HEK293 (cell line): Measurements from ENCODE around the gene EPHX1.
A peak's percentile ranks its signal among the peaks of the same experiment; 100 is the strongest.

ENCODE experiments used
- GLI2 ChIP-seq: fragments of 450-650 bp; formaldehyde crosslinking; IDR thresholded peaks from 2 replicates; pipeline ENCODE4; 2017; ENCODE audit warnings: missing biosample characterization, missing genetic modification characterization, low read depth, borderline replicate concordance
- MZF1 ChIP-seq: fragments of 450-650 bp; formaldehyde crosslinking; IDR thresholded peaks from 2 replicates; pipeline ENCODE4 v1.5.1; 2017; ENCODE audit warnings: missing biosample characterization, missing genetic modification characterization, borderline replicate concordance
- SCRT1 ChIP-seq: fragments of 450-650 bp; formaldehyde crosslinking; IDR thresholded peaks from 2 replicates; pipeline ENCODE4 v1.5.1; 2016; ENCODE audit warnings: missing biosample characterization, missing genetic modification characterization, borderline replicate concordance
- SP7 ChIP-seq: fragments of 450-650 bp; formaldehyde crosslinking; IDR thresholded peaks from 2 replicates; pipeline ENCODE4 v1.5.1; 2016; ENCODE audit warnings: missing biosample characterization, missing genetic modification characterization
- ZEB2 ChIP-seq: fragments of 450-650 bp; formaldehyde crosslinking; IDR thresholded peaks from 2 replicates; pipeline ENCODE4 v1.5.1; 2016; ENCODE audit warnings: missing biosample characterization, missing genetic modification characterization
- ZFP3 ChIP-seq: fragments of 450-650 bp; formaldehyde crosslinking; IDR thresholded peaks from 2 replicates; pipeline ENCODE4 v1.5.1; 2016; ENCODE audit warnings: low read depth, missing biosample characterization, missing genetic modification characterization
- ZNF10 ChIP-seq: fragments of 450-650 bp; formaldehyde crosslinking; IDR thresholded peaks from 2 replicates; pipeline ENCODE4 v1.5.1; 2017; ENCODE audit warnings: missing biosample characterization, missing genetic modification characterization
- ZNF221 ChIP-seq: fragments of 450-650 bp; formaldehyde crosslinking; IDR thresholded peaks from 2 replicates; pipeline ENCODE4 v1.5.1; 2017; ENCODE audit warnings: missing biosample characterization, missing genetic modification characterization, borderline replicate concordance
- ZNF274 ChIP-seq, 2 experiments: fragments of 200-500 bp in 1 of 2; fragments of 450-650 bp in 1 of 2; sonication (Bioruptor generic) in 1 of 2; formaldehyde crosslinking in 1 of 2; IDR thresholded peaks; 2 replicates each; pipeline versions ENCODE4 v1.5.1 to v1.6.1; 2014 to 2016; ENCODE audit warnings: borderline replicate concordance in 1 of 2, inconsistent platforms in 1 of 2, low read length in 1 of 2, missing biosample characterization in 1 of 2, missing genetic modification characterization in 1 of 2
- TF ChIP-seq, protein P1 (sequence below): fragments of 450-650 bp; formaldehyde crosslinking; IDR thresholded peaks from 2 replicates; pipeline ENCODE4 v1.5.1; 2016; ENCODE audit warnings: missing biosample characterization, missing genetic modification characterization
- TF ChIP-seq, protein P2 (sequence below): fragments of 450-650 bp; formaldehyde crosslinking; IDR thresholded peaks from 2 replicates; pipeline ENCODE4 v1.5.1; 2016; ENCODE audit warnings: missing biosample characterization, missing genetic modification characterization
- TF ChIP-seq, protein P3 (sequence below): fragments of 450-650 bp; formaldehyde crosslinking; IDR thresholded peaks from 2 replicates; pipeline ENCODE4 v1.5.1; 2016; ENCODE audit warnings: missing biosample characterization, missing genetic modification characterization
- TF ChIP-seq, protein P4 (sequence below): fragments of 450-650 bp; formaldehyde crosslinking; IDR thresholded peaks from 2 replicates; pipeline ENCODE4 v1.5.1; 2016; ENCODE audit warnings: missing biosample characterization, missing genetic modification characterization
- TF ChIP-seq, protein P5 (sequence below): fragments of 450-650 bp; formaldehyde crosslinking; IDR thresholded peaks from 2 replicates; pipeline ENCODE4 v1.5.1; 2017; ENCODE audit warnings: missing biosample characterization, missing genetic modification characterization

EPHX1 gene

DNA sequence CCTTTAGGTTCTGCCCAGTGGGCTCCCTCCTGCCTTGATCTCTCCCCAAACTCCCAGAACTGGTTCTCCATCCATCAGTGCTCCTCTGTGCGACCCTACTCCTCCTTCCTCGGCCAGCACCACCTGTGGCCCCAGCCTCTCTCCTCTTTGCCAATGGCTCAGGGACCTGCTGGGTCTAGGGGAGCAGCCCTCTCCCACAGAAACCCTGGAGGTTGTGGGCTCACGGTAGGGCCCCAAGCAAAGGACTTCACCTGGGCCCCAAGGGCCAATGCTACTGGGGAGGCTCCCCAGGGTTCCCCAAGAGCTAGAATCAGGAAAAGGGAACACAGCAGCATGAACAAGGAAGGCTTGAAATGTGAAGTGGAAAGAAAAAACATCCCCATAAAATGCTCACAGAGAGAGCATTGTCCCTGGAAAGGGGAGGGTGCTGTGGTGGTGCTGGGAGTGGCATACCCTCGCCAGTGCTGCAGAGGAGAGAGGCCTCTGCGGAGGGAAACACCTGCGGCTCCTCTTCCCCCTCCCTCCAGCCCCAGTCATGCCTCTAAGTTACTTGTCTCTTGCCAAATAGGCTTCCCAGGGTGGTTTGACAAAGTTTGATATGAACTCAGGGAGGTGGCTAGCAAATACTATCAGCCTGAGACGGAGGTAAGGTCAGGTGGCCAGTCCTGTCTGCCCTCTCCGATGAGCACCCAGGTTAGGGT lies 69.7 kb downstream of the EPHX1 start (continued):
- TF ChIP-seq ZEB2 (tag by site-specific recombination), result no peak
- no peak for TF ChIP-seq SP7
- TF ChIP-seq ZNF221 (tag by site-specific recombination), result no peak
- TF ChIP-seq ZNF10, result no peak
- TF ChIP-seq, protein P1, sequence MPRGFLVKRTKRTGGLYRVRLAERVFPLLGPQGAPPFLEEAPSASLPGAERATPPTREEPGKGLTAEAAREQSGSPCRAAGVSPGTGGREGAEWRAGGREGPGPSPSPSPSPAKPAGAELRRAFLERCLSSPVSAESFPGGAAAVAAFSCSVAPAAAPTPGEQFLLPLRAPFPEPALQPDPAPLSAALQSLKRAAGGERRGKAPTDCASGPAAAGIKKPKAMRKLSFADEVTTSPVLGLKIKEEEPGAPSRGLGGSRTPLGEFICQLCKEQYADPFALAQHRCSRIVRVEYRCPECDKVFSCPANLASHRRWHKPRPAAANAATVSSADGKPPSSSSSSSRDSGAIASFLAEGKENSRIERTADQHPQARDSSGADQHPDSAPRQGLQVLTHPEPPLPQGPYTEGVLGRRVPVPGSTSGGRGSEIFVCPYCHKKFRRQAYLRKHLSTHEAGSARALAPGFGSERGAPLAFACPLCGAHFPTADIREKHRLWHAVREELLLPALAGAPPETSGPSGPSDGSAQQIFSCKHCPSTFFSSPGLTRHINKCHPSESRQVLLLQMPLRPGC (tag by site-specific recombination), result no peak
- TF ChIP-seq ZNF274 (IDR thresholded peaks at IDR 0.05; ENCODE audit: low read length), result no peak
- TF ChIP-seq ZNF274 (tag by site-specific recombination; IDR thresholded peaks at IDR 0.05; ENCODE audit: borderline replicate concordance), result no peak
- TF ChIP-seq, protein P2, sequence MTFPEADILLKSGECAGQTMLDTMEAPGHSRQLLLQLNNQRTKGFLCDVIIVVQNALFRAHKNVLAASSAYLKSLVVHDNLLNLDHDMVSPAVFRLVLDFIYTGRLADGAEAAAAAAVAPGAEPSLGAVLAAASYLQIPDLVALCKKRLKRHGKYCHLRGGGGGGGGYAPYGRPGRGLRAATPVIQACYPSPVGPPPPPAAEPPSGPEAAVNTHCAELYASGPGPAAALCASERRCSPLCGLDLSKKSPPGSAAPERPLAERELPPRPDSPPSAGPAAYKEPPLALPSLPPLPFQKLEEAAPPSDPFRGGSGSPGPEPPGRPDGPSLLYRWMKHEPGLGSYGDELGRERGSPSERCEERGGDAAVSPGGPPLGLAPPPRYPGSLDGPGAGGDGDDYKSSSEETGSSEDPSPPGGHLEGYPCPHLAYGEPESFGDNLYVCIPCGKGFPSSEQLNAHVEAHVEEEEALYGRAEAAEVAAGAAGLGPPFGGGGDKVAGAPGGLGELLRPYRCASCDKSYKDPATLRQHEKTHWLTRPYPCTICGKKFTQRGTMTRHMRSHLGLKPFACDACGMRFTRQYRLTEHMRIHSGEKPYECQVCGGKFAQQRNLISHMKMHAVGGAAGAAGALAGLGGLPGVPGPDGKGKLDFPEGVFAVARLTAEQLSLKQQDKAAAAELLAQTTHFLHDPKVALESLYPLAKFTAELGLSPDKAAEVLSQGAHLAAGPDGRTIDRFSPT (tag by site-specific recombination), result no peak
- TF ChIP-seq, protein P3, sequence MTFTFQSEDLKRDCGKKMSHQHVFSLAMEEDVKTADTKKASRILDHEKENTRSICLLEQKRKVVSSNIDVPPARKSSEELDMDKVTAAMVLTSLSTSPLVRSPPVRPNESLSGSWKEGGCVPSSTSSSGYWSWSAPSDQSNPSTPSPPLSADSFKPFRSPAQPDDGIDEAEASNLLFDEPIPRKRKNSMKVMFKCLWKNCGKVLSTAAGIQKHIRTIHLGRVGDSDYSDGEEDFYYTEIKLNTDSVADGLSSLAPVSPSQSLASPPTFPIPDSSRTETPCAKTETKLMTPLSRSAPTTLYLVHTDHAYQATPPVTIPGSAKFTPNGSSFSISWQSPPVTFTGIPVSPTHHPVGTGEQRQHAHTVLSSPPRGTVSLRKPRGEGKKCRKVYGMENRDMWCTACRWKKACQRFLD (tag by site-specific recombination), result no peak
- peak; percentile 81 for TF ChIP-seq SCRT1 (tag by site-specific recombination)
- TF ChIP-seq, protein P4, sequence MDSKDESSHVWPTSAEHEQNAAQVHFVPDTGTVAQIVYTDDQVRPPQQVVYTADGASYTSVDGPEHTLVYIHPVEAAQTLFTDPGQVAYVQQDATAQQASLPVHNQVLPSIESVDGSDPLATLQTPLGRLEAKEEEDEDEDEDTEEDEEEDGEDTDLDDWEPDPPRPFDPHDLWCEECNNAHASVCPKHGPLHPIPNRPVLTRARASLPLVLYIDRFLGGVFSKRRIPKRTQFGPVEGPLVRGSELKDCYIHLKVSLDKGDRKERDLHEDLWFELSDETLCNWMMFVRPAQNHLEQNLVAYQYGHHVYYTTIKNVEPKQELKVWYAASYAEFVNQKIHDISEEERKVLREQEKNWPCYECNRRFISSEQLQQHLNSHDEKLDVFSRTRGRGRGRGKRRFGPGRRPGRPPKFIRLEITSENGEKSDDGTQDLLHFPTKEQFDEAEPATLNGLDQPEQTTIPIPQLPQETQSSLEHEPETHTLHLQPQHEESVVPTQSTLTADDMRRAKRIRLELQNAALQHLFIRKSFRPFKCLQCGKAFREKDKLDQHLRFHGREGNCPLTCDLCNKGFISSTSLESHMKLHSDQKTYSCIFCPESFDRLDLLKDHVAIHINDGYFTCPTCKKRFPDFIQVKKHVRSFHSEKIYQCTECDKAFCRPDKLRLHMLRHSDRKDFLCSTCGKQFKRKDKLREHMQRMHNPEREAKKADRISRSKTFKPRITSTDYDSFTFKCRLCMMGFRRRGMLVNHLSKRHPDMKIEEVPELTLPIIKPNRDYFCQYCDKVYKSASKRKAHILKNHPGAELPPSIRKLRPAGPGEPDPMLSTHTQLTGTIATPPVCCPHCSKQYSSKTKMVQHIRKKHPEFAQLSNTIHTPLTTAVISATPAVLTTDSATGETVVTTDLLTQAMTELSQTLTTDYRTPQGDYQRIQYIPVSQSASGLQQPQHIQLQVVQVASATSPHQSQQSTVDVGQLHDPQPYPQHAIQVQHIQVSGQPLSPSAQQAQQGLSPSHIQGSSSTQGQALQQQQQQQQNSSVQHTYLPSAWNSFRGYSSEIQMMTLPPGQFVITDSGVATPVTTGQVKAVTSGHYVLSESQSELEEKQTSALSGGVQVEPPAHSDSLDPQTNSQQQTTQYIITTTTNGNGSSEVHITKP (tag by site-specific recombination), result no peak
- TF ChIP-seq MZF1 (tag by site-specific recombination), result no peak
- TF ChIP-seq ZFP3 (tag by site-specific recombination), result no peak
- TF ChIP-seq, protein P5, sequence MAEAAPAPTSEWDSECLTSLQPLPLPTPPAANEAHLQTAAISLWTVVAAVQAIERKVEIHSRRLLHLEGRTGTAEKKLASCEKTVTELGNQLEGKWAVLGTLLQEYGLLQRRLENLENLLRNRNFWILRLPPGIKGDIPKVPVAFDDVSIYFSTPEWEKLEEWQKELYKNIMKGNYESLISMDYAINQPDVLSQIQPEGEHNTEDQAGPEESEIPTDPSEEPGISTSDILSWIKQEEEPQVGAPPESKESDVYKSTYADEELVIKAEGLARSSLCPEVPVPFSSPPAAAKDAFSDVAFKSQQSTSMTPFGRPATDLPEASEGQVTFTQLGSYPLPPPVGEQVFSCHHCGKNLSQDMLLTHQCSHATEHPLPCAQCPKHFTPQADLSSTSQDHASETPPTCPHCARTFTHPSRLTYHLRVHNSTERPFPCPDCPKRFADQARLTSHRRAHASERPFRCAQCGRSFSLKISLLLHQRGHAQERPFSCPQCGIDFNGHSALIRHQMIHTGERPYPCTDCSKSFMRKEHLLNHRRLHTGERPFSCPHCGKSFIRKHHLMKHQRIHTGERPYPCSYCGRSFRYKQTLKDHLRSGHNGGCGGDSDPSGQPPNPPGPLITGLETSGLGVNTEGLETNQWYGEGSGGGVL (tag by site-specific recombination), result peak; percentile 54
- no peak for TF ChIP-seq GLI2 (tag by site-specific recombination)
